ENCODE data around the gene BCAP31. TPM values are rescaled to one million over a fixed set of nuclear protein-coding genes. Genes with fewer than 3 reads are reported as not detected.
"Not testable (repeated sequence)": the region's sequence is repeated elsewhere in the genome, so short reads cannot be mapped to it uniquely, and the experiment has no call there.

Gene BCAP31
- total and polyA plus RNA-seq, 2 donors (not counting 1 experiment from before 2014, with no cell fraction given) = 59.5 to 117 TPM

DNA sequence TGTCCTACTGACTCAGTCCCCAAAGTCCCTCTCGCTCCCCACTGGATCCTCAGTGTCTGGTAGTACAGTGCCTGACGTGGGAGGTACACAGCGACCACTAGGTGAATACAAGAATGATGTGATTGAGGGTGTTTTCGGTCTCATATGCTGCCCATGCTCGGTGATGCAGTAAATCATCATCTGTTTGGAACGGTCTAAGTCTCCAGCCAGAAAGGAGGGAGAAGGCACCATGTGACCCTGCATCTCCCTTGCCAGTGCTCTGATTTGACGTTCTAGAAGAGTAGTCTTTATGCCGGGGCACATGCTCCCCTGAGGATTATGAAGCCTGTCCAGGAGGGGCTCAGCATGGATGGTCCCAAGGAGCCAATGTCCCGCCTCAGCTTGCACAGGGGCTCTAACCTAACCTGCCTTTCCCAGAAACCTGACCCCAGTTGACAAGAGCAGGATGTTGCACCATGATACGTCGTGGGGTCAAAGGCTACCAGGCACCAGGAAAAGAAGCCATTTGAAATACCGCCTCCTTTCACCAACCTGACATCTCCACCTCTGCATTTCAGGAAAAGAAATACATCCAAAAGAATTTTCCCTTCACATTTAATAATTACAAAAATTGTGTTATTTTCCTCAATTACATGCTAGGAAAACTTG is 26.1 kb upstream of the BCAP31 start:
- Mint-ChIP-seq H3K4me3 (no peak overlapping the region), H3K27me3 (no peaks in the 10 kb centered on the region), H3K9me3 (ENCODE audit: insufficient read depth) (no peaks in the 10 kb centered on the region), H3K4me1 (peaks cover 17% of the 10 kb centered on the region), H3K27ac (no peak overlapping the region)
- ATAC-seq (ENCODE audit: low read depth) = no peak
- WGBS (ENCODE audit: insufficient coverage) = 70% methylated on average over 4 of the region's 12 CpGs
- POLR2A ChIA-PET = no interaction called here
- no peak overlapping the region for H3K9ac ChIP-seq (ENCODE audit: low read length)
- H4K20me1 ChIP-seq (ENCODE audit: control insufficient read depth, insufficient read depth, low read length, poor library complexity, severe bottlenecking) = no peaks in the 10 kb centered on the region
- H2AFZ ChIP-seq (ENCODE audit: insufficient read depth, low read depth, low read length, poor library complexity, severe bottlenecking) = no peak overlapping the region
- CTCF ChIA-PET = no interaction called here
- TF ChIP-seq EZH2 (IDR thresholded peaks at IDR 0.05; ENCODE audit: borderline replicate concordance, insufficient read depth, low read depth, low read length, poor library complexity, severe bottlenecking) = no peak
- TF ChIP-seq, protein P1, sequence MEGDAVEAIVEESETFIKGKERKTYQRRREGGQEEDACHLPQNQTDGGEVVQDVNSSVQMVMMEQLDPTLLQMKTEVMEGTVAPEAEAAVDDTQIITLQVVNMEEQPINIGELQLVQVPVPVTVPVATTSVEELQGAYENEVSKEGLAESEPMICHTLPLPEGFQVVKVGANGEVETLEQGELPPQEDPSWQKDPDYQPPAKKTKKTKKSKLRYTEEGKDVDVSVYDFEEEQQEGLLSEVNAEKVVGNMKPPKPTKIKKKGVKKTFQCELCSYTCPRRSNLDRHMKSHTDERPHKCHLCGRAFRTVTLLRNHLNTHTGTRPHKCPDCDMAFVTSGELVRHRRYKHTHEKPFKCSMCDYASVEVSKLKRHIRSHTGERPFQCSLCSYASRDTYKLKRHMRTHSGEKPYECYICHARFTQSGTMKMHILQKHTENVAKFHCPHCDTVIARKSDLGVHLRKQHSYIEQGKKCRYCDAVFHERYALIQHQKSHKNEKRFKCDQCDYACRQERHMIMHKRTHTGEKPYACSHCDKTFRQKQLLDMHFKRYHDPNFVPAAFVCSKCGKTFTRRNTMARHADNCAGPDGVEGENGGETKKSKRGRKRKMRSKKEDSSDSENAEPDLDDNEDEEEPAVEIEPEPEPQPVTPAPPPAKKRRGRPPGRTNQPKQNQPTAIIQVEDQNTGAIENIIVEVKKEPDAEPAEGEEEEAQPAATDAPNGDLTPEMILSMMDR (IDR thresholded peaks at IDR 0.05) = no peak
- H3K4me2 ChIP-seq (replicated peaks; ENCODE audit: low read depth, low read length, poor library complexity, severe bottlenecking) = no peak overlapping the region
- intact Hi-C loops (cut with micrococcal nuclease) = no loop called here
- H3K36me3 ChIP-seq (replicated peaks in 1 of 2; ENCODE audit: control extremely low read depth in 1 of 2, control insufficient read depth in 1 of 2, extremely low read depth in 1 of 2, insufficient read depth in 2 of 2, low read length in 1 of 2) = no peaks in the 10 kb centered on the region
- H3K27me3 ChIP-seq (replicated peaks in 1 of 4; ENCODE audit: control extremely low read depth in 1 of 4, control insufficient read depth in 3 of 4, insufficient read depth in 4 of 4, low read length in 3 of 4) = no peaks in the 10 kb centered on the region
- peaks cover 5 to 12% of the 10 kb centered on the region in 2 donors for H3K4me1 ChIP-seq (ENCODE audit: control insufficient read depth in 2 of 2, insufficient read depth in 2 of 2, low read length in 2 of 2)
- no peaks in the 10 kb centered on the region for H3K79me2 ChIP-seq (ENCODE audit: control insufficient read depth, insufficient read depth, low read length)
- no peaks in the 10 kb centered on the region for H3K9me3 ChIP-seq (ENCODE audit: control extremely low read depth in 1 of 3, control insufficient read depth in 2 of 3, insufficient read depth in 1 of 3, low read length in 2 of 3)
- H3K4me3 ChIP-seq (ENCODE audit: control extremely low read depth in 1 of 5, extremely low read depth in 1 of 5, insufficient read depth in 1 of 5, low read depth in 2 of 5, low read length in 4 of 5) = no peak overlapping the region
- DNase-seq = no peak
- H3K27ac ChIP-seq (ENCODE audit: low read length in 2 of 2) = no peak overlapping the region

DNA sequence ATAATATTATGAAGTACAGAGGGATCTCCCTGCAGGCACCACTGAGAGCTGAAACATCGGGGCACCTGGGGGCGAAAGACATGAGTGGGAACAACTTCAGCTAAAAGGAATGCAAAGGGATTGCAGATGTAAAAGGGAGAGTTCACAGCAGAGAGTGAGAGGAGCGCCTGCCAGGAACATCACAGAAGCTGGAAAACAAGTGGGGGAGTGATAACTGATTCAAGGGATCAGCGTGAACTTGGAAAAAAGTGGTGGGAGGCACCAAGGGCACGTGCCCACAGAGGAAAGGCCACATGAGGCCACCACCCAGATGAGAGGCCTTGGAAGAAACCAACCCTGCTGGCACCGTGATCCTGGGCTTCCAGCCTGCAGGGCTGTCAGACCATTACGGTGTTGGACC is 24.8 kb upstream of the BCAP31 start:
- H3K4me2 ChIP-seq (replicated peaks; ENCODE audit: low read depth, low read length, poor library complexity, severe bottlenecking); H3K27me3 ChIP-seq (replicated peaks in 1 of 4; ENCODE audit: control extremely low read depth in 1 of 4, control insufficient read depth in 3 of 4, insufficient read depth in 4 of 4, low read length in 3 of 4); H3K27ac Mint-ChIP-seq; POLR2A ChIA-PET; H2AFZ ChIP-seq (ENCODE audit: insufficient read depth, low read depth, low read length, poor library complexity, severe bottlenecking); H3K27ac ChIP-seq (ENCODE audit: low read length in 2 of 2); H3K9me3 Mint-ChIP-seq (ENCODE audit: insufficient read depth); H3K4me3 Mint-ChIP-seq; H3K27me3 Mint-ChIP-seq; H3K9me3 ChIP-seq (ENCODE audit: control extremely low read depth in 1 of 3, control insufficient read depth in 2 of 3, insufficient read depth in 1 of 3, low read length in 2 of 3); H4K20me1 ChIP-seq (ENCODE audit: control insufficient read depth, insufficient read depth, low read length, poor library complexity, severe bottlenecking); intact Hi-C loops (cut with micrococcal nuclease); CTCF ChIA-PET; H3K4me3 ChIP-seq (ENCODE audit: control extremely low read depth in 1 of 5, extremely low read depth in 1 of 5, insufficient read depth in 1 of 5, low read depth in 2 of 5, low read length in 4 of 5); H3K36me3 ChIP-seq (replicated peaks in 1 of 2; ENCODE audit: control extremely low read depth in 1 of 2, control insufficient read depth in 1 of 2, extremely low read depth in 1 of 2, insufficient read depth in 2 of 2, low read length in 1 of 2); DNase-seq; H3K79me2 ChIP-seq (ENCODE audit: control insufficient read depth, insufficient read depth, low read length); H3K9ac ChIP-seq (ENCODE audit: low read length); ATAC-seq (ENCODE audit: low read depth): not testable (repeated sequence)
- peaks cover 25% of the 10 kb centered on the region for H3K4me1 Mint-ChIP-seq
- H3K4me1 ChIP-seq (ENCODE audit: control insufficient read depth in 2 of 2, insufficient read depth in 2 of 2, low read length in 2 of 2) = peaks cover 9 to 24% of the 10 kb centered on the region in 2 donors
- WGBS (ENCODE audit: insufficient coverage) = 80% methylated on average over 5 of the region's 7 CpGs

DNA sequence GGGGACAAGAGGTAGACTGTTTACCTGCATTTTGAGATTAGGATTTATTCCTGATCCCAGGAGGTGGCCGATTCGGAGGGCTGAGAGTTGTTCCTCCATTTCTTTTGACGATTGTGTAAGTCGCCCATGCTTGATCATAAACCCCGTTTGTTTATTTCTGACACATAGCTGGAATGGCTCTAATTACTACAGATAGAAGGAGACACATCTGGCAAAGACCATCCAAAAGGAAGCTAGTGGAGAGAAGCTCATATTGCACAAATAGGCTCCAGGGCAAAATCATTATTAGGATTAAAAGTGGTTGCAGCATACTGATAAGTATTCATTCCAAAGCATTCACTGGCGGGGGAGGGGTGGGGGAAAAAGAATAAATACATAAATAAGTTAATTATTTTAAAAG is 22.8 kb upstream of the BCAP31 start:
- H3K4me2 ChIP-seq (replicated peaks; ENCODE audit: low read depth, low read length, poor library complexity, severe bottlenecking); DNase-seq; ATAC-seq (ENCODE audit: low read depth); intact Hi-C loops (cut with micrococcal nuclease); H3K36me3 ChIP-seq (replicated peaks in 1 of 2; ENCODE audit: control extremely low read depth in 1 of 2, control insufficient read depth in 1 of 2, extremely low read depth in 1 of 2, insufficient read depth in 2 of 2, low read length in 1 of 2); H3K27me3 Mint-ChIP-seq; H3K9me3 Mint-ChIP-seq (ENCODE audit: insufficient read depth); H3K27me3 ChIP-seq (replicated peaks in 1 of 4; ENCODE audit: control extremely low read depth in 1 of 4, control insufficient read depth in 3 of 4, insufficient read depth in 4 of 4, low read length in 3 of 4); H3K4me3 ChIP-seq (ENCODE audit: control extremely low read depth in 1 of 5, extremely low read depth in 1 of 5, insufficient read depth in 1 of 5, low read depth in 2 of 5, low read length in 4 of 5); H3K79me2 ChIP-seq (ENCODE audit: control insufficient read depth, insufficient read depth, low read length); POLR2A ChIA-PET; H4K20me1 ChIP-seq (ENCODE audit: control insufficient read depth, insufficient read depth, low read length, poor library complexity, severe bottlenecking); H3K27ac Mint-ChIP-seq; H2AFZ ChIP-seq (ENCODE audit: insufficient read depth, low read depth, low read length, poor library complexity, severe bottlenecking); H3K9me3 ChIP-seq (ENCODE audit: control extremely low read depth in 1 of 3, control insufficient read depth in 2 of 3, insufficient read depth in 1 of 3, low read length in 2 of 3); H3K9ac ChIP-seq (ENCODE audit: low read length); H3K27ac ChIP-seq (ENCODE audit: low read length in 2 of 2); H3K4me3 Mint-ChIP-seq; CTCF ChIA-PET: not testable (repeated sequence)
- peaks cover 35% of the 10 kb centered on the region for H3K4me1 Mint-ChIP-seq
- no CpG with 5 or more reads among the region's 6 CpGs for WGBS (ENCODE audit: insufficient coverage)
- H3K4me1 ChIP-seq (ENCODE audit: control insufficient read depth in 2 of 2, insufficient read depth in 2 of 2, low read length in 2 of 2) = peaks cover 13 to 43% of the 10 kb centered on the region in 2 donors
